Measurements from ENCODE around the gene MKKS. TPM values are rescaled to one million over a fixed set of nuclear protein-coding genes. Genes with fewer than 3 reads are reported as not detected.

The MKKS gene
- total RNA-seq, 1 experiment from 2014 or later: 10.6 TPM

DNA sequence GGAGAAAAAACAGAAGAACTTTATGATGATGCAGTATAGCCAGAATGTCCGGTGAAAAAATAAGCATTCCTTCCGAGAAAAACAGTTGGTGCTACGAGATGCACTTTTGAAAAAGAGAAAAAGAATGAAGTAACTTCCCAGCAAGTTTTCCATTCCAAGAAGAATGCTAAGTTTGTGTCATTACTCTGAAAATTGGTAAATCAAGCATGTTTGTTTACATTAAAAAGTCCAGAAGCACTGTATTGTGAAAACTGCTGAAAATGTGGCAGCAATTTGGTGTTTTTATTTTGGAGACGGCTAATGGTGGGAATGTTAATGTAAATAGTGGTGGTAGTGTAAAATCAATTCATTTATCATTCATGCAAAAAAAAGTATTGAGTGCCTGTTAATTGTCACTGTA, 46.3 kb downstream of the MKKS start:
- H4K5ac ChIP-seq (ENCODE audit: insufficient read length, low read depth, low read length): no peak overlapping the region
- no peak overlapping the region for H3K23ac ChIP-seq (ENCODE audit: insufficient read length, low read depth, low read length)
- no peaks in the 10 kb centered on the region for H3K4me1 ChIP-seq (ENCODE audit: insufficient read depth, low read length)
- H3K9me3 ChIP-seq (ENCODE audit: control insufficient read depth, low read depth, low read length): no peaks in the 10 kb centered on the region
- H3K18ac ChIP-seq (ENCODE audit: insufficient read length, low read depth, low read length): no peak overlapping the region
- H3K27ac ChIP-seq (ENCODE audit: insufficient read length, low read depth, low read length): no peak overlapping the region
- H3K27me3 ChIP-seq (ENCODE audit: insufficient read depth, low read length): no peaks in the 10 kb centered on the region
- no peak overlapping the region for H2BK20ac ChIP-seq (ENCODE audit: low read depth, low read length, poor library complexity, severe bottlenecking)
- H2BK15ac ChIP-seq (ENCODE audit: low read depth, low read length): no peak overlapping the region
- H3K9ac ChIP-seq (ENCODE audit: extremely low read depth, insufficient read length, low read length): no peak overlapping the region
- no peak overlapping the region for H3T11ph ChIP-seq (ENCODE audit: low read length)
- no peaks in the 10 kb centered on the region for H3K79me2 ChIP-seq (ENCODE audit: insufficient read depth, low read length)
- no peak for TF ChIP-seq CTCF (conservative IDR thresholded peaks at IDR 0.05)
- H2AK5ac ChIP-seq (ENCODE audit: insufficient read length, low read length): no peak overlapping the region
- no peak overlapping the region for H3K4me3 Mint-ChIP-seq
- H2BK12ac ChIP-seq (ENCODE audit: insufficient read length, low read depth, low read length): no peak overlapping the region
- WGBS (ENCODE audit: extremely low coverage, insufficient read length, low lambda C conversion rate): no CpG with 5 or more reads among the region's 4 CpGs
- H3K56ac ChIP-seq (ENCODE audit: insufficient read length, low read depth, low read length): no peak overlapping the region
- H4K20me1 ChIP-seq (ENCODE audit: control insufficient read depth, insufficient read depth, insufficient read length): no peaks in the 10 kb centered on the region
- no peak overlapping the region for H2BK120ac ChIP-seq (ENCODE audit: low read depth, low read length, poor library complexity, severe bottlenecking)
- no peak overlapping the region for H4K91ac ChIP-seq (ENCODE audit: insufficient read length, low read depth, low read length)
- no peak overlapping the region for H3K4me2 ChIP-seq (ENCODE audit: insufficient read depth, insufficient read length, low read length)
- no peak overlapping the region for H3K4ac ChIP-seq (ENCODE audit: low read depth, low read length)
- H3K9me3 Mint-ChIP-seq: peaks cover 2 to 7% of the 10 kb centered on the region in 2 experiments; a peak in 3 of 5 replicates
- no peak overlapping the region for H3K27ac Mint-ChIP-seq
- H3K79me1 ChIP-seq (ENCODE audit: insufficient read depth, low read depth, low read length, poor library complexity, severe bottlenecking): no peaks in the 10 kb centered on the region
- no peak overlapping the region for H2BK5ac ChIP-seq (ENCODE audit: insufficient read length, low read length)
- H3K27me3 Mint-ChIP-seq (ENCODE audit: low read depth): peaks cover 2% of the 10 kb centered on the region; the same call in 1 of the 2 replicates
- peaks cover 2 to 4% of the 10 kb centered on the region in 2 experiments; a peak in 1 of 4 replicates for H3K4me1 Mint-ChIP-seq
- H3K36me3 Mint-ChIP-seq (ENCODE audit: insufficient read depth in 1 of 3, low read depth in 3 of 3): no peaks in the 10 kb centered on the region; a peak in 3 of 7 replicates
- H3K14ac ChIP-seq (ENCODE audit: insufficient read depth, low read length): no peak overlapping the region
- no peak overlapping the region for H2AFZ ChIP-seq (ENCODE audit: low read length)
- no peak overlapping the region for H4K8ac ChIP-seq (replicated peaks; ENCODE audit: insufficient read length, low read depth, low read length)
- no peaks in the 10 kb centered on the region for H3K23me2 ChIP-seq (ENCODE audit: insufficient read length, low read depth, low read length, poor library complexity, severe bottlenecking)
- no peak for DNase-seq
